Measurements from ENCODE around the gene NDC80.

NDC80 gene

DNA sequence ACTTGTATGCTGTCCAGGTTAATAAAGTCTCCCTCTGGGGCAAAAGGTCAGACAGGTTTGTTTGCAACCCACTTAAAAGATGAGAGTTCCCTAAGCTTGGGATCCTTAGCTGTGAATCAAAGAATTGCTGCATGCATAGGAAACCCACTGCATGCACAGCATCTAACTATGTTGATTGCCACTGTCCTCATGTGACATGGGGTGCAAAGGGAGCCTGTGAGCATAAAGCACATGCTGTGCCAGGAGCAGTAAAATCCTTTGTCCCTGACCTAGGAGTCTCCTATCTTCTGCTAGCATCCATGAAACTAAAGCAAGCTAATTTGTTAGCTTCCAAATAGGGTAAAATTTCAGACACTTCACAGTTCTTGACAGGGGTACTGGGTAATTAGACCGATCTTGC lies 13.8 kb upstream of the NDC80 start:
- TF ChIP-seq, protein P1, sequence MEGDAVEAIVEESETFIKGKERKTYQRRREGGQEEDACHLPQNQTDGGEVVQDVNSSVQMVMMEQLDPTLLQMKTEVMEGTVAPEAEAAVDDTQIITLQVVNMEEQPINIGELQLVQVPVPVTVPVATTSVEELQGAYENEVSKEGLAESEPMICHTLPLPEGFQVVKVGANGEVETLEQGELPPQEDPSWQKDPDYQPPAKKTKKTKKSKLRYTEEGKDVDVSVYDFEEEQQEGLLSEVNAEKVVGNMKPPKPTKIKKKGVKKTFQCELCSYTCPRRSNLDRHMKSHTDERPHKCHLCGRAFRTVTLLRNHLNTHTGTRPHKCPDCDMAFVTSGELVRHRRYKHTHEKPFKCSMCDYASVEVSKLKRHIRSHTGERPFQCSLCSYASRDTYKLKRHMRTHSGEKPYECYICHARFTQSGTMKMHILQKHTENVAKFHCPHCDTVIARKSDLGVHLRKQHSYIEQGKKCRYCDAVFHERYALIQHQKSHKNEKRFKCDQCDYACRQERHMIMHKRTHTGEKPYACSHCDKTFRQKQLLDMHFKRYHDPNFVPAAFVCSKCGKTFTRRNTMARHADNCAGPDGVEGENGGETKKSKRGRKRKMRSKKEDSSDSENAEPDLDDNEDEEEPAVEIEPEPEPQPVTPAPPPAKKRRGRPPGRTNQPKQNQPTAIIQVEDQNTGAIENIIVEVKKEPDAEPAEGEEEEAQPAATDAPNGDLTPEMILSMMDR (conservative IDR thresholded peaks at IDR 0.05): no peak
- H3K27ac ChIP-seq: no peak overlapping the region

DNA sequence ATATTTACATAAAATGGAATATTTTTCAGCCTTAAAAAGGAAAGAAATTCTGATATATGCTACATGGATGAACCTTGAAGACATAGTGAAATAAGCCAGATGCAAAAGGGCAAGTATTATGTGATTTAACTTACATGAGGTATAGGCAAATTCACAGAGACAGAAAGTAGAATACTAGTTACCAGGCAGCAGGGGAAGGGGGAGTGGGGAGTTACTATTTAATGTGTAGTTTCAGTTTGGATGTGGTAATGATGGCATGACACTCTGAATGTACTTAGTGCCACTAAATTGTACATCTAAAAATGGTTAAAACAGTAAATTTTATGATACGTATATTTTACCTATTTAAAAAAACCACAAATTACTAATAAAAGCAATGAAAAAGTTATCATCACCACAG lies 12.1 kb upstream of the NDC80 start:
- TF ChIP-seq, protein P1 (conservative IDR thresholded peaks at IDR 0.05): no peak
- no peak overlapping the region for H3K27ac ChIP-seq

DNA sequence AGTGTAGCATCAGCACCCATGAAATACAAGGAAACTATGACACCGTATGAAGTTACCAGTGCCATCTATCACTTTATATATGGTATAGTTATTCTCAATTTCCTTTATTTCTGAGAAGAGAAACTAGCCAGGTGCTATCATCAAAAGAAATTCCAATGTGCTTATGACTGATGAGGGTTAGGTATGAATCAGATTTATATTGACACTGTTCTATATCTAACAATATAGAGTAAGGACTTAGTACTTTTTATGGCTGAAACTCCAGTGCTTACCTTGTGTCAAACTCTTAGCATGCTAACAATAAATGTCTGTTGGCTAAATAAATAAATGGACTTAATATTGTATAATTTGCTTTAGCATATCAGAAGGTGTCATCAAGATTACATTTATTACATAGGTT lies 7.0 kb upstream of the NDC80 start:
- TF ChIP-seq, protein P1 (conservative IDR thresholded peaks at IDR 0.05): no peak
- H3K27ac ChIP-seq: no peak overlapping the region

DNA sequence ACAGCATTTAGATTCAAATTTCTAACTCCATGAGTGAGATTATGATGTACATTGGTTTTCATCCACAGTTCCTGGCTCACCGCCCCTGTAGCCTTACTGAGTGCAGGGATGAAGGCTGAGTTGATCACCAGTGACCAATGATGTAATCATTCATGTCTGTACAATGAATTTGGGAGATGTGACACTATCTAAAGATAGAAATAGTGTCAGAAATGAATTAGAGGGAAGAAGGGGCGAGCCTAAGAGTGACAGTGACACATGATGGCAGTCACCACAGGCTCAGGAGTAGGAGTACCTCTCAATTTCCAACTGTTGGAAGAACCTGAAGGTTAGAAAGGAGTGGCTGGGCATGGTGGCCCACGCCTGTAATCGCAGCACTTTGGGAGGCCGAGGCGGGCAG lies 3.2 kb upstream of the NDC80 start:
- H3K27ac ChIP-seq: no peak overlapping the region
- TF ChIP-seq, protein P1 (conservative IDR thresholded peaks at IDR 0.05): no peak

DNA sequence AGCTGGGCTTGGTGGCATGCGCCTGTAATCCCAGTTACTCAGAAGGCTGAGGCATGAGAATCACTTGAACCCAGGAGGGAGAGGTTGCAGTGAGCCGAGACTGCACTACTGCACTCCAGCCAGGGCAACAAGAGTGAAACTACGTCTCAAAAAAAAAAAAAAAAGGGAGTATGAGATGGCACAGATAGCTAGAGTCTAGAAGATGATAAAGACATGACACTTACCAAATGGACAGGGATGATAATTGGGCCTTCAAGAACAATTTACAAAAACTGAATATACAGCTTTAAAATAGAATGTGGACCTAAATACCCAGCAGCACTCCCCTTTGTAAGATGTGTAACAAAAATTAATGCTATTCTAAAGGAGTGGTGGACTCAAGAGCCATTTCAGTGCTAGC lies 2.8 kb upstream of the NDC80 start:
- no peak overlapping the region for H3K27ac ChIP-seq
- TF ChIP-seq, protein P1 (conservative IDR thresholded peaks at IDR 0.05): no peak

DNA sequence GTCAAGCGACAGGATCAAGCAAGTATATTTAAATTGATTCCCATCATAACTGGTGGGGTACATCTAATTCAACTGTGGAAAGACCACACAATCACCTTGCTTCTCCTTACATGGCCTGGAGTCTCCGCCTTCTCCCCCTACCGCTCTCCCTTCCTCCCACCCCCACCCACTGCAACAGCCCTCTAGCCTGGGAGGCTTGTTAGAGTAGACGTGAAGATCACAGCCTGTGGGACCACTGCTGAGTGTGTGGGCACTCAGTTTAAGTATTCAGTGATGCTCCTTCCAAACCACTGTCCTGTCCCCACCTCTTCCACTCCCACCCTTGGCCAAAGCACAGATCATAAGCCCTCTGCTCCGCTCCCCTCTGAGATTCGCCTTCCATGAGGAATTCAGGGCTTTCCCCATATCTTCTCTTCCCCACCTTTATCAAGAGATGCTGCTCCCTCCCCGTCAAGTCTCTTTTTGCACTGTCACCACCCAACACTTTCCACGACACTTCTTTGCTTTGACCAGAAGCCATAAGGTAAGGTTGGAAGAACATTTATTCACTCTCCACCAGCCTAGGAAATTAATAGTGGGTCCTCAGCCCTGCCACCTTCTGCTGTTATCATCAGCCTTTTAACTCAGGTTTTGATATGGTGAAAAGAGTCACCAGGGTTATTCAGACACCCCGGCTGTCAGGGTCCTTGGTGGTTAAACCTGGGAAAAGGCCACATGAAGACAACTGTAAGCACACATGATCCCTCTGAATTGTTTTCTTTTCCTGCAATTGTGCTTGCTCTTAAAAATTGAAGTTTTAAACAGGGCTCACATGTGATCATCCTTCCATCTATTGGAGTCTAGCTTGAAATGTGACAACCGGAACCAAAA lies 1.8 kb upstream of the NDC80 start:
- TF ChIP-seq, protein P1 (conservative IDR thresholded peaks at IDR 0.05): no peak
- peak overlapping the region; percentile 94 for H3K27ac ChIP-seq

DNA sequence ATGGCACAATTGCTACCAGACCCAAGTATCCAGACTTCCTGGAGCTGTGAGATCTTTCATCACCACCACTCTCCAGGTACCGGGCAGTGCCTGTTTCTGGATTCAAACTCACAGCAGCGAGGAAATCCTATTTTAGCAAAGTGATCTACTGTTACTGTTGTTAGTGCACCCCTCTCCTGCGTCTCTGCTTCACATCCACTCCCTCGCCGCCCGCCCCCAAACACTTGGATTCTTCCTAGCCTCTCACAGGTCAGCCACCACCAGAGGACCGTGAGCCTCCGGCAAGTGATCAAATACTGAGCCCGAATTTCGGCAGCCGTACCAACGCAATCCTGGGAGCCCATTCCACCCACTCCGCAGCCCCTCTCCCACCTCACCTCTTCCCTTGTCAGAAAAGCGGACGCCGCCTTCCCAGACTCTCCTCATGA lies 571 bp upstream of the NDC80 start:
- H3K27ac ChIP-seq: peak overlapping the region; percentile 94
- TF ChIP-seq, protein P1 (conservative IDR thresholded peaks at IDR 0.05): no peak

Measured in VCaP (cell line).